HFF-Myc (cell line): ENCODE measurements around the gene KRTAP5-3.

ENCODE experiments used
- DNase-seq: peaks from one replicate; pipeline ENCODE4 v3.0.0-alpha.2; 2011; ENCODE audit warnings: low read depth; ENCODE audit errors: extremely low read depth
- H3K4me3 ChIP-seq: replicated peaks from 2 replicates; pipeline ENCODE4 v1.5.1; 2011; ENCODE audit warnings: low read depth, mild to moderate bottlenecking, control low read depth, low read length
- TF ChIP-seq, protein P1 (sequence below): IDR thresholded peaks from 2 replicates; pipeline ENCODE4 v1.5.1; 2012; ENCODE audit warnings: mild to moderate bottlenecking, low read depth, low read length, control low read depth; ENCODE audit errors: missing control alignments

Gene KRTAP5-3

GRCh38 chr11:1567052-1567720, 41.1 kb downstream of the KRTAP5-3 start:
- TF ChIP-seq, protein P1, sequence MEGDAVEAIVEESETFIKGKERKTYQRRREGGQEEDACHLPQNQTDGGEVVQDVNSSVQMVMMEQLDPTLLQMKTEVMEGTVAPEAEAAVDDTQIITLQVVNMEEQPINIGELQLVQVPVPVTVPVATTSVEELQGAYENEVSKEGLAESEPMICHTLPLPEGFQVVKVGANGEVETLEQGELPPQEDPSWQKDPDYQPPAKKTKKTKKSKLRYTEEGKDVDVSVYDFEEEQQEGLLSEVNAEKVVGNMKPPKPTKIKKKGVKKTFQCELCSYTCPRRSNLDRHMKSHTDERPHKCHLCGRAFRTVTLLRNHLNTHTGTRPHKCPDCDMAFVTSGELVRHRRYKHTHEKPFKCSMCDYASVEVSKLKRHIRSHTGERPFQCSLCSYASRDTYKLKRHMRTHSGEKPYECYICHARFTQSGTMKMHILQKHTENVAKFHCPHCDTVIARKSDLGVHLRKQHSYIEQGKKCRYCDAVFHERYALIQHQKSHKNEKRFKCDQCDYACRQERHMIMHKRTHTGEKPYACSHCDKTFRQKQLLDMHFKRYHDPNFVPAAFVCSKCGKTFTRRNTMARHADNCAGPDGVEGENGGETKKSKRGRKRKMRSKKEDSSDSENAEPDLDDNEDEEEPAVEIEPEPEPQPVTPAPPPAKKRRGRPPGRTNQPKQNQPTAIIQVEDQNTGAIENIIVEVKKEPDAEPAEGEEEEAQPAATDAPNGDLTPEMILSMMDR, result no peak
- H3K4me3 ChIP-seq, result no peak overlapping the region
- no peak for DNase-seq

GRCh38 chr11:1566381-1567051, 41.7 kb downstream of the KRTAP5-3 start:
- no peak overlapping the region for H3K4me3 ChIP-seq
- TF ChIP-seq, protein P1, result no peak
- no peak for DNase-seq

DNA sequence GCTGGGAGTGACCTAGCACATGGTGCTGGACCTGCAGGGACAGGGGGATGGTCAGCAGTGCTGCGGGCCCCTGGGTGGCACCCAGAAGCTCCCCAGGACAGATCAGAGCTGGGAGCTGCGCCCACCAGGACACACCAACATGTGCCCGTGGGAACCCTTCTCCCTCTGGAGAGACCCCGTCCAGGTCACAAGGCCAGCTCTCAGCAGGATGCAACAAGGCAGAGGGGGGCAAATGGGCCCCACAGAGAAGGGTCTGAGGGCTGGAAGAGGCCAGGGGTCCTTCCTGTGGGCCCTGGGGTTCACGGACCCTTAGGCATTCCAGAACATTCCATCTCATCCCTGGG, 42.4 kb downstream of the KRTAP5-3 start:
- DNase-seq, result no peak

GRCh38 chr11:1565173-1565903, 42.9 kb downstream of the KRTAP5-3 start:
- TF ChIP-seq, protein P1, result no peak
- H3K4me3 ChIP-seq, result no peak overlapping the region
- DNase-seq, result no peak

More for the DNA sequence above, 42.4 kb downstream of the KRTAP5-3 start:
- TF ChIP-seq, protein P1, result no peak
- H3K4me3 ChIP-seq, result no peak overlapping the region

DNA sequence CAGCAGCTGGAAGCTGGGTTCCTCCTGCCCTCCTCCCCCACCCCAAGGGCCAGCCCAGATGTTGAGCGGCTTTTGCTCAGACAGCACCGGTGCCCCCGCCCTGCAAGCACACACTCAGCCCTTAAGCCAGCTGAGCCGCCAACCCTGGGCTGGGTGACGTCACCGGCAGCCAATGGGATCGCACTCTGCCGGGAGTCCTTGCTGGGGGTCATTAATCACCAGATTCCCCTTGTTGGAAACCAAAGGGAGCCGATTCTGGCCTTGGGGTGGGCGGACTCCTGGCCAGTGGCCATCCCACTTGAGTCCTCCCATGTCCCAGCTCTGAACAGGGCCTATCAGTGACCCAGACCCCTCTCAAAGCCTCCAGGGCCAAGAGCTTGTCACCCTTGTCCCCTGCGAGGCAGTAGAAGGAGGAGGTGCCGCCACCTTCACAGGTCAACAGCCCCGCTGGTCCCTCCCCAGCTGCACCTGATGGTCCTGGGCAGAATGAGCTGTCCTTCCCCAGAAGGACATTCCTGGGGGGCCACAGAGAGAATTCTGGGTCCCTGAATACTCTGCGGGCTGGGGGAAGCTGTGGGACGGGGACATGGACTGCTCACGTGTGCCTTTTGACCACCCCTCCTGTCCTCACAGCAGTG, 43.6 kb downstream of the KRTAP5-3 start:
- H3K4me3 ChIP-seq, result no peak overlapping the region
- DNase-seq, result peak; percentile 67
- TF ChIP-seq, protein P1, result no peak

- no peak overlapping the region for H3K4me3 ChIP-seq
- DNase-seq, result no peak
- TF ChIP-seq, protein P1, result no peak
Observed at GRCh38 chr11:1563697-1564534, 44.3 kb downstream of the KRTAP5-3 start.
